HepG2 (cell line): ENCODE data around the gene MTA3. TPM values are rescaled to one million over a fixed set of nuclear protein-coding genes. Genes with fewer than 3 reads are reported as not detected.
A peak's percentile ranks its signal among the peaks of the same experiment; 100 is the strongest.
"Not testable (repeated sequence)": the region's sequence is repeated elsewhere in the genome, so short reads cannot be mapped to it uniquely, and the experiment has no call there.

Experiments used
- ATAC-seq: fragments of 200-7000 bp; cut with Tn5 transposase; 3 replicates; pipeline ENCODE4 v1.9.1; 2020; ENCODE audit warnings: mild to moderate bottlenecking, moderate library complexity
- BruUV-seq: library from RNA; stranded (reverse); fragments of 400-500 nt; replicated peaks from 2 replicates; lab custom pipeline; 2021; lab: Mats Ljungman, UMichigan
- CTCF ChIA-PET: fragments of 300-600 bp; formaldehyde crosslinking; extraction: SDS; loops from one replicate; lab custom pipeline; 2021; ENCODE audit warnings: low total read pairs, inconsistent platforms, low intra/inter-chr PET ratio; lab: Yijun Ruan, JAX
- POLR2A ChIA-PET: fragments of 350-600 bp; sonication (Branson Sonifier 250); formaldehyde crosslinking; loops from one replicate; lab custom pipeline; 2020; ENCODE audit warnings: antibody characterized with exemption, inconsistent platforms; lab: Yijun Ruan, JAX
- DNase-seq: peaks from one replicate; pipeline ENCODE4 v3.0.0-alpha.2; 2015; ENCODE audit warnings: low spot score
- FAIRE-seq: peaks from 3 replicates; lab custom pipeline; 2011; peaks lifted over from hg19 to GRCh38; lab: Jason Lieb, UNC
- H2AFZ ChIP-seq: one replicate; pipeline ENCODE4 v1.6.1; 2011; ENCODE audit warnings: low read length, inconsistent platforms
- H3K27ac ChIP-seq: fragments of 300-600 bp; 3 replicates; pipeline ENCODE4 v1.8.0; 2011; ENCODE audit warnings: mixed run types, mild to moderate bottlenecking, mixed read lengths, low read length, inconsistent platforms; ENCODE audit not compliant: insufficient read depth; ENCODE audit errors: extremely low read length
- H3K27me3 ChIP-seq, 2 experiments: fragments of 200-600 bp in 1 of 2; 2 replicates in 1 of 2; 3 replicates in 1 of 2; pipeline versions ENCODE4 v1.6.0 to v1.8.0; 2011; ENCODE audit warnings: low read length in 2 of 2, mild to moderate bottlenecking in 2 of 2, moderate library complexity in 2 of 2, inconsistent platforms in 1 of 2; ENCODE audit not compliant: insufficient read depth in 2 of 2, control insufficient read depth in 1 of 2
- H3K36me3 ChIP-seq, 2 experiments: fragments of 200-600 bp in 1 of 2; replicated peaks in 1 of 2; 2 replicates in 1 of 2; 3 replicates in 1 of 2; pipeline versions ENCODE4 v1.5.1 to v1.8.0; 2011; ENCODE audit warnings: low read length in 2 of 2, inconsistent platforms in 1 of 2; ENCODE audit not compliant: insufficient read depth in 2 of 2, control insufficient read depth in 1 of 2
- H3K4me1 ChIP-seq: 2 replicates; pipeline ENCODE4 v1.5.1; 2012; ENCODE audit warnings: low read length, inconsistent platforms; ENCODE audit not compliant: insufficient read depth
- H3K4me2 ChIP-seq: 2 replicates; pipeline ENCODE4 v1.6.0; 2011; ENCODE audit warnings: low read depth, low read length, inconsistent platforms
- H3K4me3 ChIP-seq, 3 experiments: fragments of 200-600 bp in 1 of 3; sonication (generic), shearing (Covaris generic) in 1 of 3; replicated peaks in 1 of 3; 2 replicates each; pipeline ENCODE4 v1.5.1; 2011 to 2016; ENCODE audit warnings: low read length in 3 of 3, inconsistent platforms in 2 of 3, low read depth in 2 of 3, mild to moderate bottlenecking in 2 of 3, control low read depth in 1 of 3, mixed read lengths in 1 of 3; ENCODE audit not compliant: insufficient read depth in 1 of 3
- H3K79me2 ChIP-seq: one replicate; pipeline ENCODE4 v1.6.1; 2011; ENCODE audit warnings: low read length, inconsistent platforms; ENCODE audit not compliant: insufficient read depth
- H3K9ac ChIP-seq: 2 replicates; pipeline ENCODE4 v1.6.0; 2011; ENCODE audit warnings: mild to moderate bottlenecking, low read depth, low read length, inconsistent platforms; ENCODE audit not compliant: insufficient read depth
- H3K9me3 ChIP-seq: 2 replicates; pipeline ENCODE4 v1.5.1; 2012; ENCODE audit warnings: mild to moderate bottlenecking, low read length
- H4K20me1 ChIP-seq: 2 replicates; pipeline ENCODE4 v1.6.0; 2011; ENCODE audit warnings: inconsistent platforms, mild to moderate bottlenecking, low read length, moderate library complexity; ENCODE audit not compliant: insufficient read depth
- ARID5B ChIP-seq: IDR thresholded peaks from 2 replicates; pipeline ENCODE4 v1.4.0; 2020; ENCODE audit warnings: mild to moderate bottlenecking, missing genetic modification reagents
- FOXA3 ChIP-seq: IDR thresholded peaks from 2 replicates; pipeline ENCODE4 v1.6.1; 2016; ENCODE audit warnings: missing genetic modification reagents, missing compliant biosample characterization
- FOXP1 ChIP-seq, 2 experiments: fragments of 450-650 bp in 1 of 2; IDR thresholded peaks; 2 replicates each; pipeline ENCODE4 v1.6.1; 2017 to 2018; ENCODE audit warnings: antibody characterized with exemption in 1 of 2
- PPARG ChIP-seq: conservative IDR thresholded peaks from 2 replicates; pipeline ENCODE4 v1.6.1; 2016; ENCODE audit warnings: missing biosample characterization, missing genetic modification reagents
- SOX13 ChIP-seq, 3 experiments: fragments of 450-650 bp in 1 of 3; sonication (generic) in 1 of 3; formaldehyde crosslinking in 1 of 3; IDR thresholded peaks in 2 of 3; conservative IDR thresholded peaks in 1 of 3; 2 replicates each; pipeline versions ENCODE4 v1.5.0 to v1.6.1; 2016 to 2020; ENCODE audit warnings: antibody characterized with exemption in 1 of 3, mild to moderate bottlenecking in 1 of 3, missing compliant biosample characterization in 1 of 3, missing genetic modification reagents in 1 of 3, moderate library complexity in 1 of 3
- TFE3 ChIP-seq: IDR thresholded peaks from 2 replicates; pipeline ENCODE4 v1.6.1; 2016
- ZNF224 ChIP-seq: sonication (generic); formaldehyde crosslinking; IDR thresholded peaks from 2 replicates; pipeline ENCODE4 v1.5.0; 2020; ENCODE audit warnings: mild to moderate bottlenecking, missing genetic modification reagents
- WGBS: methylation state at CpG from one replicate; pipeline ENCODE4 v1.1.6; 2017; ENCODE audit warnings: low lambda C conversion rate; 5-methylcytosine and 5-hydroxymethylcytosine counted together
- in situ Hi-C: cut with HindIII; loops from 2 replicates; pipeline ENCODE4 v1.10.0; 2017; ENCODE audit warnings: low pct_unique_long_range_greater_than_20kb; ENCODE audit not compliant: extremely low pct_ligation_motif_present
- intact Hi-C: fragments of 100-400 bp; cut with micrococcal nuclease; formaldehyde crosslinking; loops from one replicate; pipeline ENCODE4 v1.10.0; 2022; ENCODE audit not compliant: unreplicated experiment
- polyA plus RNA-seq, 8 experiments: library from polyadenylated mRNA; depleted of rRNA in 3 of 8; stranded (reverse) in 7 of 8; unstranded in 1 of 8; fragments of >200 nt; fragmentation: Illumina TruSeq in 4 of 8; extraction: Trizol in 4 of 8; gene quantifications; 2 replicates each; pipeline versions ENCODE4 v1.2.1 to v1.2.3, GENCODE V29; 2011 to 2016; ENCODE audit warnings: low read depth in 4 of 8, missing spikeins in 1 of 8, mixed read lengths in 1 of 8; ENCODE audit not compliant: insufficient read depth in 1 of 8
- total RNA-seq, 5 experiments: library from RNA; depleted of rRNA; stranded (reverse); fragments of >200 nt; fragmentation: Illumina TruSeq; extraction: Trizol; gene quantifications; 2 replicates each; pipeline ENCODE4 v1.2.3, GENCODE V29; 2016; ENCODE audit warnings: low read depth in 1 of 5

Gene MTA3
- total and polyA plus RNA-seq, 2 of the 13 experiments (the other 11 are each of a cell fraction or from before 2014, with no cell fraction given): 48.8 to 77.8 TPM

GRCh38 chr2:42604341-42604867 is 36.0 kb downstream of the MTA3 start:
- intact Hi-C loops: loop anchor here (10.0 kb wide), 1 partner anchor 110 kb away; the partner anchor contains the start of gene KCNG3
- peaks cover 1 to 11% of the 10 kb centered on the region in 2 experiments; a peak in 4 of 5 replicates for H3K36me3 ChIP-seq
- H3K27me3 ChIP-seq; H3K9me3 ChIP-seq; BruUV-seq; DNase-seq; FAIRE-seq; CTCF ChIA-PET; H4K20me1 ChIP-seq; in situ Hi-C loops; H2AFZ ChIP-seq; POLR2A ChIA-PET; H3K4me3 ChIP-seq; TF ChIP-seq FOXP1, SOX13 (IDR thresholded peaks at IDR 0.05): not testable (repeated sequence)
- ATAC-seq: peak; percentile 72
- peak overlapping the region; percentile 84 for H3K27ac ChIP-seq
- H3K9ac ChIP-seq: peak overlapping the region; percentile 54
- H3K79me2 ChIP-seq: peaks cover 26% of the 10 kb centered on the region
- WGBS: 19% methylated on average over 6 of the region's 6 CpGs
- H3K4me1 ChIP-seq: peaks cover 49% of the 10 kb centered on the region
- H3K4me2 ChIP-seq: peak overlapping the region; percentile 59
- 0 out of 2 replicates have a peak, but pooled peaks have one; percentile 7 for TF ChIP-seq FOXP1 (CRISPR knock-in tag; IDR thresholded peaks at IDR 0.05)
- TF ChIP-seq FOXA3 (CRISPR knock-in tag): 0 out of 2 replicates have a peak, but pooled peaks have one; percentile 12
- TF ChIP-seq ZNF224 (CRISPR knock-in tag): 0 out of 2 replicates have a peak, but pooled peaks have one; percentile 9
- 0 out of 2 replicates have a peak, but pooled peaks have one; percentile 54 for TF ChIP-seq TFE3 (CRISPR knock-in tag)
- TF ChIP-seq ARID5B (CRISPR knock-in tag): peak; percentile 20; the same call in 1 of the 2 replicates
- 0 out of 2 replicates have a peak, but pooled peaks have one; percentile 19 for TF ChIP-seq PPARG
- peak in 1 of 2 experiments; percentile 69; a peak in 2 of 4 replicates for TF ChIP-seq SOX13 (CRISPR knock-in tag; conservative IDR thresholded peaks at IDR 0.05 in 1 of 2, IDR thresholded peaks at IDR 0.05 in 1 of 2)
